HL-60 (cell line): Measurements from ENCODE around the gene PLA2G4C.
"Not testable (repeated sequence)": the region's sequence is repeated elsewhere in the genome, so short reads cannot be mapped to it uniquely, and the experiment has no call there.

Experiments used
- GABPA ChIP-seq: IDR thresholded peaks from 2 replicates; pipeline ENCODE4 v1.6.1; 2012; ENCODE audit warnings: low read depth
- POLR2AphosphoS5 ChIP-seq: IDR thresholded peaks from 2 replicates; pipeline ENCODE4 v1.6.1; 2012; ENCODE audit warnings: low read depth
- SPI1 ChIP-seq: IDR thresholded peaks from 2 replicates; pipeline ENCODE4 v1.6.1; 2012; ENCODE audit warnings: low read depth, mild to moderate bottlenecking, borderline replicate concordance
- TF ChIP-seq, protein P1 (sequence below): IDR thresholded peaks from one replicate; pipeline ENCODE4 v1.5.1; 2011; ENCODE audit warnings: low read length, control low read depth, inconsistent platforms; ENCODE audit not compliant: insufficient read depth
- TF ChIP-seq, protein P2 (sequence below): IDR thresholded peaks from 2 replicates; pipeline ENCODE4 v1.6.1; 2012; ENCODE audit warnings: low read depth; ENCODE audit not compliant: insufficient replicate concordance

DNA sequence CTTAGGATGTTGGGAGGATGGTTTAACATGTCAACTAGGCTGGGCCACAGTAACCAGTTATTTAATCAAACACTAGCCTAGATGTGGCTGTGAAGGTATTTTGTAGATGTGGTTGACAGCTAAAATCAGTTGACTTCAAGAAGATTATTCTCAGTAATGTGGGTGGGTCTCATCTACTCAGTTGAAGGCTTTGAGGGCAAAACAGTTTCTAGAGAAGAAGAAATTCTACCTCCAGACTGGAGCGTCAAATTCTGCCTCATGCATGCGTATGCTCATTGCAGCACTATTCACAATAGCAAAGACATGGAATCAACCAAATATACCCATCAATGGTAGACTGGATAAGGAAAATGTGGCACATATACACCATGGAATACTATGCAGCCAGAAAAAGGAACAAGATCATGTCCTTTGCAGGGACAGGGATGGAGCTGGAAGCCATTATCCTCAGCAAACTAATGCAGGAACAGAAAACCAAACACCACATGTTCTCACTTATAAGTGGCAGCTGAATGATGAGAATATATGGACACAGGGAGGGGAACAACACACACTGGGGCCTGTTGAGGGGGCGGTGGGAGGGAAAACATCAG is 40.3 kb downstream of the PLA2G4C start:
- TF ChIP-seq POLR2AphosphoS5, SPI1, GABPA: not testable (repeated sequence)
- TF ChIP-seq, protein P1, sequence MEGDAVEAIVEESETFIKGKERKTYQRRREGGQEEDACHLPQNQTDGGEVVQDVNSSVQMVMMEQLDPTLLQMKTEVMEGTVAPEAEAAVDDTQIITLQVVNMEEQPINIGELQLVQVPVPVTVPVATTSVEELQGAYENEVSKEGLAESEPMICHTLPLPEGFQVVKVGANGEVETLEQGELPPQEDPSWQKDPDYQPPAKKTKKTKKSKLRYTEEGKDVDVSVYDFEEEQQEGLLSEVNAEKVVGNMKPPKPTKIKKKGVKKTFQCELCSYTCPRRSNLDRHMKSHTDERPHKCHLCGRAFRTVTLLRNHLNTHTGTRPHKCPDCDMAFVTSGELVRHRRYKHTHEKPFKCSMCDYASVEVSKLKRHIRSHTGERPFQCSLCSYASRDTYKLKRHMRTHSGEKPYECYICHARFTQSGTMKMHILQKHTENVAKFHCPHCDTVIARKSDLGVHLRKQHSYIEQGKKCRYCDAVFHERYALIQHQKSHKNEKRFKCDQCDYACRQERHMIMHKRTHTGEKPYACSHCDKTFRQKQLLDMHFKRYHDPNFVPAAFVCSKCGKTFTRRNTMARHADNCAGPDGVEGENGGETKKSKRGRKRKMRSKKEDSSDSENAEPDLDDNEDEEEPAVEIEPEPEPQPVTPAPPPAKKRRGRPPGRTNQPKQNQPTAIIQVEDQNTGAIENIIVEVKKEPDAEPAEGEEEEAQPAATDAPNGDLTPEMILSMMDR, result not testable (repeated sequence)
- TF ChIP-seq, protein P2, sequence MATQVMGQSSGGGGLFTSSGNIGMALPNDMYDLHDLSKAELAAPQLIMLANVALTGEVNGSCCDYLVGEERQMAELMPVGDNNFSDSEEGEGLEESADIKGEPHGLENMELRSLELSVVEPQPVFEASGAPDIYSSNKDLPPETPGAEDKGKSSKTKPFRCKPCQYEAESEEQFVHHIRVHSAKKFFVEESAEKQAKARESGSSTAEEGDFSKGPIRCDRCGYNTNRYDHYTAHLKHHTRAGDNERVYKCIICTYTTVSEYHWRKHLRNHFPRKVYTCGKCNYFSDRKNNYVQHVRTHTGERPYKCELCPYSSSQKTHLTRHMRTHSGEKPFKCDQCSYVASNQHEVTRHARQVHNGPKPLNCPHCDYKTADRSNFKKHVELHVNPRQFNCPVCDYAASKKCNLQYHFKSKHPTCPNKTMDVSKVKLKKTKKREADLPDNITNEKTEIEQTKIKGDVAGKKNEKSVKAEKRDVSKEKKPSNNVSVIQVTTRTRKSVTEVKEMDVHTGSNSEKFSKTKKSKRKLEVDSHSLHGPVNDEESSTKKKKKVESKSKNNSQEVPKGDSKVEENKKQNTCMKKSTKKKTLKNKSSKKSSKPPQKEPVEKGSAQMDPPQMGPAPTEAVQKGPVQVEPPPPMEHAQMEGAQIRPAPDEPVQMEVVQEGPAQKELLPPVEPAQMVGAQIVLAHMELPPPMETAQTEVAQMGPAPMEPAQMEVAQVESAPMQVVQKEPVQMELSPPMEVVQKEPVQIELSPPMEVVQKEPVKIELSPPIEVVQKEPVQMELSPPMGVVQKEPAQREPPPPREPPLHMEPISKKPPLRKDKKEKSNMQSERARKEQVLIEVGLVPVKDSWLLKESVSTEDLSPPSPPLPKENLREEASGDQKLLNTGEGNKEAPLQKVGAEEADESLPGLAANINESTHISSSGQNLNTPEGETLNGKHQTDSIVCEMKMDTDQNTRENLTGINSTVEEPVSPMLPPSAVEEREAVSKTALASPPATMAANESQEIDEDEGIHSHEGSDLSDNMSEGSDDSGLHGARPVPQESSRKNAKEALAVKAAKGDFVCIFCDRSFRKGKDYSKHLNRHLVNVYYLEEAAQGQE, result not testable (repeated sequence)
